D721Med (cell line): ENCODE measurements around the gene CRYBB1.

ENCODE experiments used
- DNase-seq: peaks from one replicate; pipeline ENCODE4 v3.0.0; 2011; ENCODE audit warnings: low spot score; ENCODE audit not compliant: insufficient read length
- FAIRE-seq: peaks from 2 replicates; lab custom pipeline; 2011; peaks lifted over from hg19 to GRCh38; lab: Jason Lieb, UNC
- CTCF ChIP-seq: IDR thresholded peaks from 2 replicates; pipeline ENCODE4 v1.5.1; 2012; ENCODE audit warnings: mild to moderate bottlenecking, control low read depth; ENCODE audit not compliant: insufficient read depth; ENCODE audit errors: missing control alignments

Gene CRYBB1

DNA sequence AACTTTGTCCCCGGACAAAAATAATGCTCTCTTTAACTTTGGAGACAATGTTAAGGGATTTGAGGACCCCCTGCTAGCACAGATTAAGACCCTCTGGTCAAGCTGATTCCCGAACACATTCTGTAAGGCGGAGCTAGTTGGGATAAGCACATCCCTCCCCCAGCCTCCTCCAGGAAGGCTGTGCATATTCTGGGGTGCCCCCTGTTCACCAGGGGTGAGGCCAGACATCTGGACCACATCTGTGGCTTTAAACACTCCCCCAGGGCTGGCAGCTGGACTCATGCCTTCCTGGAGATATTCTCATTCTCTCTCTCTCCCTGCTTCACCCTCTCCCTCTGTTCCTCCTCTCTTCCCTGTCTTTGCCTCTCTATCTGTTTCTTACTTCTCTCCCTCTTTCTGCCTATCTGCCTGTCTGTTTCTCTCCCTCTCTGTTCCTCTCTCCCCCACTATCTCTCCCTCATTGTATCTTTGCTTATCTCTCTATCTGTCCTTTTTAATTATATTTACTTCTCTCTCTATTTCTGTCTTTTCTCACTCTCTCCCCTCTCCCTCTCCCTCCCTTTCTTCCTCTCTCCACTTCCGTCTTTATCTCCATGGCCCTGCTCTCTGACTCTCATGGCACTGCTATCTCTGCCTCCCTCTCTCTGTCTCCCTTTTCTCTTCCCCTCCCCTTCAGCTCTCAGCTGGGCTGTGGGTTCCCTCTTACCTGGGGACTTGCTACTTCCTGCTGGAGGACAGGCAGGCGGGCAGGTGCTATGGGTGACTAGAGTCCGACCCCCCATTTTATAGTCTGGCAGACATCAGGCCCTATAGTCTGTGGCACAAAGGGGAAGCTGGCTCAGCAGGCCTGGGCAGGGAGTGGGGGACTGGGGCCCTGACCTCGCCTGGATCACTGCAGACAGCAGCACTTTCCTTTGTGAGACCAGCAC, at the start of gene CRYBB1:
CRYBB1 (minus strand) TSS at position 757 of the 929 bp plus-strand sequence. CDS start 1,708 bp downstream, outside the sequence.
- FAIRE-seq, result no peak
- DNase-seq, result no peak
- TF ChIP-seq CTCF, result no peak

- TF ChIP-seq CTCF, result no peak
- FAIRE-seq, result no peak
- DNase-seq, result no peak
Measured at GRCh38 chr22:26667140-26667539, 49.3 kb upstream of the CRYBB1 start.

- FAIRE-seq, result no peak
- no peak for TF ChIP-seq CTCF
- DNase-seq, result no peak
Measured at GRCh38 chr22:26665813-26666231, 48.0 kb upstream of the CRYBB1 start.

GRCh38 chr22:26663374-26663923, 45.6 kb upstream of the CRYBB1 start:
- no peak for TF ChIP-seq CTCF
- DNase-seq (no peak), FAIRE-seq (no peak)

DNA sequence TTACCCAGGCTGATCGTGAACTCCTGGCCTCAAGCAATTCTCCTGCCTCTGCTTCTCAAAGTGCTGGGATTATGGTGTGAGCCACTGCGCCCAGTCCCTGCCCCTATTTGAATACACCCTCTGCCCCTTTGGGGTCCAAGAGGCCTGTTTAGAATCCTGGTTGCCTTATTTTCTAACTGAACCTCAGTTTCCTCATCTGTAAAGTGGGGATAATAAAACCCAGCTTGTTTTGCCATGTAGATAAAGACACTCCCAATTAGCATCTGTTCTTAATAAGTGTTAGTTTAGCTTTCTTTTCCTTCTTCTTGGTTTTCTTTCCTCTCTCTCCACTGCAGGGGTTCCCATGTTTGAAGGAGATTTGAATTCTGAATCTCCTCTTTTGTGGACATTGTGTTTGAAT, 44.3 kb upstream of the CRYBB1 start:
- DNase-seq (no peak), FAIRE-seq (no peak)
- no peak for TF ChIP-seq CTCF

DNA sequence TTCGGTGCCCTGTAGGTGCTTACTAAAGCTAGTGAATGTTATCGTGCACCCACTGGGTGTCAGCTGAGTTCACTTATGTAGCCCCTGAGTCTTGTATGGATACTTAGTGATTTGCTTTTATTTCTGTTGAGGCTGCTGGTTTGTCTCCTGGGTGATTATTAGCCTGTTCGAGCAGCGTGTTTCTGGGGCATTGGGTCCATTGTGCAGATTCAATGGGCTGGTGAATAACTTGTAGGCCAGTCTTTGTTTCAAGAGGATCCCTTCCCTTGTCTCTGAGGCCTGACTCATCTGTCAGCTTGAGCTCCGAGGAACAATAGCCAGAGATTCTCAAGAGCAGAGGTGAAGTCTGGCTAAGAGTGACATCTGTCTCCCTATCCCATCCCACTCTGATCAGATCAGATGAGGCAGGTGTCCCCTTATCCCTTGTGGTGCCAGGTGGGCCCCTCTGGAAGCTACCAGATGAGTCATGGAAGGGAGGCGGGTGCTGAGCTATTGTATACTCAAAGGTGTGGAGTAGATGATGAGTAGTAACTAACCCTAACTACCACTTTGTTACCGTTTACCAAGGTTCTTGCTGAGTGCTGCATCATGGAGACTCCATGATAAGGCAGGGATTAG, 43.2 kb upstream of the CRYBB1 start:
- FAIRE-seq, result no peak

More for the DNA sequence above, 43.2 kb upstream of the CRYBB1 start:
- no peak for TF ChIP-seq CTCF
- DNase-seq, result no peak
